Pancreas (tissue), 10 donors: ENCODE results near the gene KRTAP12-1. TPM values are rescaled to one million over a fixed set of nuclear protein-coding genes. Genes with fewer than 3 reads are reported as not detected.
A peak's percentile ranks its signal among the peaks of the same experiment; 100 is the strongest.
"Not testable (repeated sequence)": the region's sequence is repeated elsewhere in the genome, so short reads cannot be mapped to it uniquely, and the experiment has no call there.

ENCODE experiments used
- ATAC-seq, 4 donors: fragments of 200-7000 bp; cut with Tn5 transposase; one replicate each; pipeline versions ENCODE4 v1.8.0 to v1.9.1; 2020; ENCODE audit warnings: mild to moderate bottlenecking in 4 of 4, moderate library complexity in 4 of 4
- DNase-seq, 6 donors: peaks; one replicate each; pipeline ENCODE4 v3.0.0-alpha.2; 2020
- FAIRE-seq: peaks from 2 replicates; lab custom pipeline; 2012; peaks lifted over from hg19 to GRCh38; lab: Jason Lieb, UNC
- H3K27ac ChIP-seq, 4 donors: fragments of 200-600 bp; sonication (generic); 1 replicate in 3 of 4; 2 replicates in 1 of 4; pipeline versions ENCODE4 v1.5.0 to v1.8.0; 2020
- H3K27me3 ChIP-seq, 4 donors: fragments of 200-600 bp; one replicate each; pipeline ENCODE4 v1.8.0; 2021
- H3K36me3 ChIP-seq, 3 donors: fragments of 200-600 bp; sonication (generic) in 1 of 3; one replicate each; pipeline versions ENCODE4 v1.5.0 to v1.8.0; 2020 to 2021
- H3K4me1 ChIP-seq, 3 donors: fragments of 200-600 bp; one replicate each; pipeline ENCODE4 v1.8.0; 2021
- H3K4me3 ChIP-seq, 4 donors: fragments of 200-600 bp; sonication (generic) in 2 of 4; one replicate each; pipeline versions ENCODE4 v1.5.0 to v1.8.0; 2020 to 2021
- H3K9me3 ChIP-seq, 4 donors: fragments of 200-600 bp; one replicate each; pipeline ENCODE4 v1.8.0; 2021
- CTCF ChIP-seq, 4 donors: fragments of 200-600 bp; sonication (generic) in 3 of 4; IDR thresholded peaks; one replicate each; pipeline versions ENCODE4 v1.5.0 to v1.8.0; 2021; ENCODE audit warnings: antibody characterized with exemption in 4 of 4
- WGBS, 2 donors: extraction: QIAGEN DNeasy Blood & Tissue Kit; methylation state at CpG; one replicate each; pipeline ENCODE4 v1.1.7; 2013; 5-methylcytosine and 5-hydroxymethylcytosine counted together
- intact Hi-C, 3 donors: fragments of 100-400 bp; cut with DNase I; formaldehyde crosslinking; loops; one replicate each; pipeline versions ENCODE4 v1.11.1 to v1.14.2; 2022
- polyA plus RNA-seq, 2 donors: library from polyadenylated mRNA; stranded (reverse); fragments of 200-250 nt; gene quantifications; one replicate each; pipeline ENCODE4 v1.2.3, GENCODE V29; 2013
- total RNA-seq, 6 donors: library from RNA; stranded (reverse); fragmentation: NEBNext Ultra II Directional in 4 of 6; extraction: Animal tissue kit (Norgen Biotek cat#: 25700) in 4 of 6; gene quantifications; one replicate each; pipeline versions ENCODE4 v1.2.1 to v1.2.4, GENCODE V29; 2021 to 2023
- donor health status: healthy with polysubstance abuse.
- donor health status: DM: no; HTN: no; CAD: no; lungs with moderate emphysema.
- donor health status: DM: no; HTN: no; CAD: no.
- donor health status: control.
- donor health status: control.
- donor health status: Bipolar disorder and iron deficiency.
- donor health status: DM: yes; HTN: yes; CAD: no.
- donor health status: DM: no; HTN: no; CAD: no.
- donor health status: DM: no; HTN: no; CAD: no.
- donor health status: DM: yes; HTN: yes; CAD: no.

Gene KRTAP12-1
- total and polyA plus RNA-seq, 8 donors, result not detected

- 36 to 52% methylated on average over 17 of the region's 17 CpGs for WGBS, 2 donors
- Histone ChIP-seq H3K9me3 (no peaks in the 10 kb centered on the region), H3K27ac (no peak overlapping the region), H3K4me1 (no peaks in the 10 kb centered on the region), H3K36me3 (no peaks in the 10 kb centered on the region), H3K27me3 (peaks cover 0 to 7% (median 0%) of the 10 kb centered on the region in 4 donors), H3K4me3 (no peak overlapping the region)
- DNase-seq, result no peak
- no peak for FAIRE-seq
- TF ChIP-seq CTCF (IDR thresholded peaks at IDR 0.05), result no peak
- ATAC-seq, result no peak
- intact Hi-C loops, result no loop called here
Observed at GRCh38 chr21:44699502-44700001, 17.6 kb upstream of the KRTAP12-1 start.

- Histone ChIP-seq H3K36me3 (no peaks in the 10 kb centered on the region), H3K27me3 (peaks cover 0 to 7% (median 0%) of the 10 kb centered on the region in 4 donors), H3K4me3 (no peak overlapping the region), H3K4me1 (no peaks in the 10 kb centered on the region), H3K9me3 (no peaks in the 10 kb centered on the region), H3K27ac (no peak overlapping the region)
- WGBS, 2 donors, result 29 to 41% methylated on average over 35 of the region's 35 CpGs
- FAIRE-seq (no peak), DNase-seq (peak in 1 of 6 donors; percentile 52), ATAC-seq (no peak)
- intact Hi-C loops, result no loop called here
- no peak for TF ChIP-seq CTCF (IDR thresholded peaks at IDR 0.05)
Observed at GRCh38 chr21:44697811-44698734, 16.1 kb upstream of the KRTAP12-1 start.

GRCh38 chr21:44697172-44697810, 15.3 kb upstream of the KRTAP12-1 start, which contains the start of gene KRTAP10-12:
KRTAP10-12 (plus strand) TSS chr21:44697172; CDS start chr21:44697202, 30 bp downstream.
- H3K27ac ChIP-seq, H3K36me3 ChIP-seq, intact Hi-C loops, DNase-seq, H3K4me3 ChIP-seq, FAIRE-seq, ATAC-seq, H3K4me1 ChIP-seq, H3K9me3 ChIP-seq: not testable (repeated sequence)
- 21 to 29% methylated on average over 16 to 21 of the region's 21 CpGs for WGBS, 2 donors
- H3K27me3 ChIP-seq, result peaks cover 0 to 10% (median 0%) of the 10 kb centered on the region in 4 donors

GRCh38 chr21:44696572-44696971, 14.6 kb upstream of the KRTAP12-1 start:
- WGBS, 2 donors, result 50 to 64% methylated on average over 10 of the region's 10 CpGs
- H3K27ac ChIP-seq, result no peak overlapping the region
- H3K9me3 ChIP-seq, result no peaks in the 10 kb centered on the region
- H3K4me1 ChIP-seq, result no peaks in the 10 kb centered on the region
- peaks cover 0 to 11% (median 0%) of the 10 kb centered on the region in 4 donors for H3K27me3 ChIP-seq
- no peak for TF ChIP-seq CTCF (IDR thresholded peaks at IDR 0.05)
- H3K4me3 ChIP-seq, result no peak overlapping the region
- DNase-seq (no peak), FAIRE-seq (no peak), ATAC-seq (no peak)
- H3K36me3 ChIP-seq, result no peaks in the 10 kb centered on the region
- intact Hi-C loops, result no loop called here

- no peak overlapping the region for H3K4me3 ChIP-seq
- no peak for FAIRE-seq
- peaks cover 0 to 11% (median 0%) of the 10 kb centered on the region in 4 donors for H3K27me3 ChIP-seq
- no peaks in the 10 kb centered on the region for H3K9me3 ChIP-seq
- H3K4me1 ChIP-seq, result no peaks in the 10 kb centered on the region
- no peak for DNase-seq
- ATAC-seq, result no peak
- WGBS, 2 donors, result 63 to 75% methylated on average over 8 of the region's 8 CpGs
- H3K27ac ChIP-seq, result no peak overlapping the region
- H3K36me3 ChIP-seq, result no peaks in the 10 kb centered on the region
- intact Hi-C loops, result no loop called here
- no peak for TF ChIP-seq CTCF (IDR thresholded peaks at IDR 0.05)
Observed at GRCh38 chr21:44695641-44696040, 13.7 kb upstream of the KRTAP12-1 start.
